ENCODE results near the gene LZTS2.

The LZTS2 gene

DNA sequence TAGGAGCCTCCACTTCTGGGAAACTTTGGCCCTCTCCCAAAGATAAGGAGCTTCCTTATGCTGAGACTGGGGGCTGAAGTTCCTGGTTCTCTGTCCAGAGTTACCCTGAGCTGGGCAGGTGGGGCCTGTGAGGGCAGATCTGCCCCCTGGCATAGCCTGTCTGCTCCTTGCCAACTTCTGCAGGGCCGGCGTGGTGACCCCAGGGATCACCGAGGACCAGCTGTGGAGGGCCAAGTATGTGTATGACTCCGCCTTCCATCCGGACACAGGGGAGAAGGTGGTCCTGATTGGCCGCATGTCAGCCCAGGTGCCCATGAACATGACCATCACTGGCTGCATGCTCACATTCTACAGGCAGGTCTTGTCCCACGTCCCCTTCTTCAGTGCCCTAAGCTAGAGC lies 35.7 kb downstream of the LZTS2 start:
- no peak overlapping the region for H3K4me3 Mint-ChIP-seq
- H3K9me3 Mint-ChIP-seq, result no peaks in the 10 kb centered on the region
- peaks cover 13% of the 10 kb centered on the region for H3K4me1 Mint-ChIP-seq
- H3K27ac Mint-ChIP-seq, result no peak overlapping the region
- H3K36me3 Mint-ChIP-seq (ENCODE audit: low read depth), result peaks cover 6% of the 10 kb centered on the region
- TF ChIP-seq, protein P1, sequence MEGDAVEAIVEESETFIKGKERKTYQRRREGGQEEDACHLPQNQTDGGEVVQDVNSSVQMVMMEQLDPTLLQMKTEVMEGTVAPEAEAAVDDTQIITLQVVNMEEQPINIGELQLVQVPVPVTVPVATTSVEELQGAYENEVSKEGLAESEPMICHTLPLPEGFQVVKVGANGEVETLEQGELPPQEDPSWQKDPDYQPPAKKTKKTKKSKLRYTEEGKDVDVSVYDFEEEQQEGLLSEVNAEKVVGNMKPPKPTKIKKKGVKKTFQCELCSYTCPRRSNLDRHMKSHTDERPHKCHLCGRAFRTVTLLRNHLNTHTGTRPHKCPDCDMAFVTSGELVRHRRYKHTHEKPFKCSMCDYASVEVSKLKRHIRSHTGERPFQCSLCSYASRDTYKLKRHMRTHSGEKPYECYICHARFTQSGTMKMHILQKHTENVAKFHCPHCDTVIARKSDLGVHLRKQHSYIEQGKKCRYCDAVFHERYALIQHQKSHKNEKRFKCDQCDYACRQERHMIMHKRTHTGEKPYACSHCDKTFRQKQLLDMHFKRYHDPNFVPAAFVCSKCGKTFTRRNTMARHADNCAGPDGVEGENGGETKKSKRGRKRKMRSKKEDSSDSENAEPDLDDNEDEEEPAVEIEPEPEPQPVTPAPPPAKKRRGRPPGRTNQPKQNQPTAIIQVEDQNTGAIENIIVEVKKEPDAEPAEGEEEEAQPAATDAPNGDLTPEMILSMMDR (IDR thresholded peaks at IDR 0.05; ENCODE audit: unreplicated experiment in 3 of 3), result no peak
- peaks cover 31% of the 10 kb centered on the region for H3K27me3 Mint-ChIP-seq (ENCODE audit: low read depth)

DNA sequence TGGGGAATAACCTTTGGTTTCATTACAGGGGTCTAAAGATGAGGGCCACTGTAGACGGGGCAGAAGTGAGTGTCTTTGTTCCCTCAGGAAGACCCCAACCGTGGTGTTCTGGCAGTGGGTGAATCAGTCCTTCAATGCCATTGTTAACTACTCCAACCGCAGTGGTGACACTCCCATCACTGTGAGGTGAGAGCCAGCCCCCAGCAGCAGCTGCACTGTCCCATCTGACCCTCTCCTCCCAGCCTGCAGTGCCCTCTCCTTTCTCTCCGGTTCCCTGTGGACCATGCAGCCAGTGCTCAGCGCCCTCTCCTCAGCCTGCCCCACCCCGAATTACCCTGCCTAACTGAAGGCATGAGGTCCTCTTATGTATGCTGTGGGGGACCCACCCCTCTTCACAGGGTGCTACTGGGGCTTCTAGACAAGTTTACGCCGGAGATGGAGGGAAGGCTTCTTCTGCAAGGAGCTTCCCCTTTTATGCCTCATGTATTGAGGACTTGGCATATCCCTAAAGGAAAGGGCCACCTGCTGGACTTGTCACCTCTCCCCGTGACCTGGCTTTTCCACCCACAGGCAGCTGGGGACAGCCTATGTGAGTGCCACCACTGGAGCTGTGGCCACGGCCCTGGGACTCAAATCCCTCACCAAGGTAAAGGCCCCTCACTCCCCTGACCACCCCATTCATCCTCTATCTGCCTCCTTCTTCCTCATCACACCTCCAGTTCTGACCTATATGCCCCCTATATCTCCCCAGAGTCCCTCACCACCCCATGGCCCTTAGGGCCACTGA lies 36.5 kb downstream of the LZTS2 start:
- TF ChIP-seq, protein P1 (IDR thresholded peaks at IDR 0.05; ENCODE audit: unreplicated experiment in 3 of 3), result no peak
- peaks cover 15% of the 10 kb centered on the region for H3K4me1 Mint-ChIP-seq
- peaks cover 29% of the 10 kb centered on the region for H3K27me3 Mint-ChIP-seq (ENCODE audit: low read depth)
- H3K36me3 Mint-ChIP-seq (ENCODE audit: low read depth), result peaks cover 6% of the 10 kb centered on the region
- no peaks in the 10 kb centered on the region for H3K9me3 Mint-ChIP-seq
- H3K27ac Mint-ChIP-seq, result no peak overlapping the region
- H3K4me3 Mint-ChIP-seq, result no peak overlapping the region

DNA sequence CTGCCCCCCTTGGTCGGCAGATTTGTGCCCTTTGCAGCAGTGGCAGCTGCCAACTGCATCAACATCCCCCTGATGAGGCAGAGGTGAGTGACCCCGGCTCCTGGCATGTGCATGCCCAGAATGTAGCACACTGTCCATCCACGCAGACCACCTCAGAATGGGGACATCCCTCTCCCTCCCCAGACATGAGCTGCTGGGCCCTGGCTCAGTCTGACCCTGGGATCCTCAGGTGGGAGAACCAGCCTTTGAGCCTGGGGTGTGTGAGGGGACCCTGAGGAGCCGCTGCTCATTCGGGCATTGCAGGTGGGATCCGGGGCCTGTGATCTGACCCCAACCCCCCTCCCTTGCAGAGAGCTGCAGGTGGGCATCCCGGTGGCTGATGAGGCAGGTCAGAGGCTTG lies 37.1 kb downstream of the LZTS2 start:
- TF ChIP-seq, protein P1 (IDR thresholded peaks at IDR 0.05; ENCODE audit: unreplicated experiment in 3 of 3), result no peak
- H3K27ac Mint-ChIP-seq, result no peak overlapping the region
- H3K4me3 Mint-ChIP-seq, result no peak overlapping the region
- peaks cover 6% of the 10 kb centered on the region for H3K36me3 Mint-ChIP-seq (ENCODE audit: low read depth)
- H3K27me3 Mint-ChIP-seq (ENCODE audit: low read depth), result peaks cover 27% of the 10 kb centered on the region
- H3K4me1 Mint-ChIP-seq, result peaks cover 15% of the 10 kb centered on the region
- no peaks in the 10 kb centered on the region for H3K9me3 Mint-ChIP-seq

DNA sequence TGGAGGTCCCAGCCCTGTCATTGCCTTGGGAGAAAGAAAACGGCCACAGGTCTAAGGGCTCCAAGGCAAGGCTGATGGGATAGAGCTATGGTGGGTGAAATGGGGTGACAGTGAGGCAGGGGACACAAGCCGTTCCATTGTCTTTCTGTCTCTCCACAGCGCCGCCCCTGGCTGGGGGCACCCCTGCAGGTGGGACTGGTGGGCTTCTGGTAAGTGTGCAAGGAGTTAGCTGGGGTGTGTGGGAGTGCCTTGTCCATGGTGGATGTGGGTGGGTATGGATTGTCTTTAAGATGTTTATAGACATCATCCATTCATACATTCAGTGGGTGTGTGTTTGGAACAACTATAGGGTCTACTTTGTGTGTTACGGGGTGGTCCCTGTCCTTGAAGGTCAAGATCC lies 38.9 kb downstream of the LZTS2 start:
- Mint-ChIP-seq H3K9me3 (no peaks in the 10 kb centered on the region), H3K27ac (no peak overlapping the region), H3K27me3 (ENCODE audit: low read depth) (peaks cover 22% of the 10 kb centered on the region), H3K36me3 (ENCODE audit: low read depth) (peaks cover 6% of the 10 kb centered on the region), H3K4me3 (no peak overlapping the region), H3K4me1 (peaks cover 25% of the 10 kb centered on the region)
- TF ChIP-seq, protein P1 (IDR thresholded peaks at IDR 0.05; ENCODE audit: unreplicated experiment in 3 of 3), result no peak

DNA sequence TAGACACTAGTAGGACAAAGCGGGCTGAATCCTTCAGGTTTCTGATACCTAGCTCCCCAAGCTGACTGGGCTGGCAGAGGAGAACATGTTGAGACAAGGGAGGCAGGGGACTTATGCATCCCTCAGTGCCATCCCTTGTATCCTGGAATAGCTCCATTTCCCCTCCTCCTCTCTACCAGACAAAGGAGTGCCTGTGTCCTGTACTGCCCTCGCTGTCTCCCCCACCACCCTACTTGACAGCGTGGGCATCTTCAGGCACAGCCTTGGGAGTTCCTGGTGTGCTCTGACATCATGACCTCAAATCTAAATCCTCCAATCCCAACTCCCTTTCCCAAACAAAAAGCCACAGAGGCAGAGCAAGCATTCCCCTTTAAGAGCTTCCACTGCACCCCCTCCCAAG lies 40.5 kb downstream of the LZTS2 start:
- Mint-ChIP-seq H3K27me3 (ENCODE audit: low read depth) (peaks cover 18% of the 10 kb centered on the region), H3K36me3 (ENCODE audit: low read depth) (peaks cover 6% of the 10 kb centered on the region), H3K4me3 (no peak overlapping the region), H3K27ac (no peak overlapping the region), H3K9me3 (no peaks in the 10 kb centered on the region), H3K4me1 (peaks cover 29% of the 10 kb centered on the region)
- TF ChIP-seq, protein P1 (IDR thresholded peaks at IDR 0.05; ENCODE audit: unreplicated experiment in 3 of 3), result no peak

DNA sequence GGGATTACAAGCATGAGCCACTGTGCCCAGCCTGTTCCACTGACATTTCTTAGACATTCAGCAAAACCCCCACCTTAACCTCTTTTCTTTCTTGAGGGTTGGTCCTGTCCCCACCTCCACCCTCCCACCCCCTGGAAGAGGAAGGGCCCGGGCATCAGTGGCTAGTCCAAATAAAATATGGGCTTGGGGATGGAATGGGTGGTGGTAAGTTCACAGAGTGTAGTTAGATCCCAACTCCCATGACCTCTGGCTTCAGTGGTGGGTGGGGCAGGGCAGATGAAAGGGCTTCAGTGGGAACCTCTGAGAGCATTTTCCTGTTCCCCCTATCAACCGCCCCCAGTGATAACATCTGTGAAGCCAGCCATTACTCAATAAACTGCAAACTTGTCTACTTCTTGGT lies 41.2 kb downstream of the LZTS2 start:
- TF ChIP-seq, protein P1 (IDR thresholded peaks at IDR 0.05; ENCODE audit: unreplicated experiment in 3 of 3), result no peak
- Mint-ChIP-seq H3K4me3 (peak overlapping the region in 1 of 3 experiments; percentile 56), H3K9me3 (no peaks in the 10 kb centered on the region), H3K27me3 (ENCODE audit: low read depth) (peaks cover 22% of the 10 kb centered on the region), H3K4me1 (peaks cover 29% of the 10 kb centered on the region), H3K36me3 (ENCODE audit: low read depth) (peaks cover 6% of the 10 kb centered on the region), H3K27ac (peak overlapping the region; percentile 32 to 97 (median 41))

All from nephron (organoid).